Adrenal gland (tissue), 12 donors: ENCODE data around the gene SRSF2. TPM values are rescaled to one million over a fixed set of nuclear protein-coding genes. Genes with fewer than 3 reads are reported as not detected.
"Not testable (repeated sequence)": the region's sequence is repeated elsewhere in the genome, so short reads cannot be mapped to it uniquely, and the experiment has no call there.

Source experiments
- DNase-seq, 7 donors: peaks; one replicate each; pipeline ENCODE4 v3.0.0-alpha.2; 2019 to 2020
- H3K27ac ChIP-seq, 5 donors: fragments of 200-600 bp; sonication (generic) in 4 of 5; 1 replicate in 3 of 5; 2 replicates in 2 of 5; pipeline versions ENCODE4 v1.5.1 to v1.8.0; 2016 to 2020; ENCODE audit warnings: mild to moderate bottlenecking in 1 of 5
- H3K27me3 ChIP-seq: fragments of 200-600 bp; 2 replicates; pipeline ENCODE4 v1.8.0; 2021
- H3K36me3 ChIP-seq, 2 donors: fragments of 200-600 bp; replicated peaks in 1 of 2; 1 replicate in 1 of 2; 2 replicates in 1 of 2; pipeline versions ENCODE4 v1.5.1 to v1.8.0; 2018 to 2022
- H3K4me1 ChIP-seq, 2 donors: fragments of 200-600 bp; replicated peaks in 1 of 2; 1 replicate in 1 of 2; 2 replicates in 1 of 2; pipeline versions ENCODE4 v1.5.1 to v1.8.0; 2018 to 2021
- H3K4me3 ChIP-seq, 4 donors: fragments of 200-600 bp; sonication (generic) in 3 of 4; one replicate each; pipeline ENCODE4 v1.5.1; 2016 to 2018
- H3K9me3 ChIP-seq, 3 donors: fragments of 200-600 bp; sonication (generic) in 1 of 3; replicated peaks in 1 of 3; 1 replicate in 2 of 3; 2 replicates in 1 of 3; pipeline versions ENCODE4 v1.5.1 to v1.8.0; 2016 to 2021
- POLR2A ChIP-seq, 2 donors: fragments of 450-650 bp; IDR thresholded peaks; one replicate each; pipeline ENCODE4 v1.6.1; 2017; ENCODE audit warnings: antibody characterized with exemption in 2 of 2, mild to moderate bottlenecking in 2 of 2, moderate library complexity in 1 of 2
- WGBS, 4 donors: extraction: QIAGEN DNeasy Blood & Tissue Kit in 2 of 4; methylation state at CpG; one replicate each; pipeline versions ENCODE4 v1.1.5 to v1.1.7; 2013 to 2017; 5-methylcytosine and 5-hydroxymethylcytosine counted together
- intact Hi-C, 2 donors: fragments of 100-400 bp; cut with DNase I; formaldehyde crosslinking; loops; one replicate each; pipeline versions ENCODE4 v1.14.1 to v1.15.0; 2022 to 2023
- polyA plus RNA-seq, 3 donors: library from polyadenylated mRNA; stranded (reverse); fragments of 200-250 nt in 2 of 3; fragments of 350-450 nt in 1 of 3; fragmentation: Illumina TruSeq in 1 of 3; extraction: RNeasy Lipid Tissue Mini Kit (QIAGEN cat#74804) in 1 of 3; gene quantifications; one replicate each; pipeline ENCODE4 v1.2.3, GENCODE V29; 2013 to 2014
- total RNA-seq, 9 donors: library from RNA; depleted of rRNA in 4 of 9; stranded (reverse); fragments of >200 nt in 4 of 9; fragments of 120-200 nt in 1 of 9; fragmentation: NEBNext Ultra II Directional in 1 of 9; extraction: Animal tissue kit (Norgen Biotek cat#: 25700) in 1 of 9; gene quantifications; one replicate each; pipeline versions ENCODE4 v1.1.0 to v1.2.4, GENCODE V29; 2013 to 2023
- TF ChIP-seq, protein P1 (sequence below), 6 experiments: fragments of 450-650 bp in 4 of 6; fragments of 200-600 bp in 2 of 6; sonication (generic) in 1 of 6; IDR thresholded peaks; 1 replicate in 5 of 6; 2 replicates in 1 of 6; pipeline versions ENCODE4 v1.5.1 to v1.8.0; 2016 to 2021; ENCODE audit warnings: antibody characterized with exemption in 6 of 6, mild to moderate bottlenecking in 2 of 6, moderate library complexity in 1 of 6
- donor health status: healthy with polysubstance abuse.
- donor health status: Bipolar disorder and iron deficiency.
- donor health status: DM: yes; HTN: yes; CAD: no.
- donor health status: DM: no; HTN: no; CAD: no.
- donor health status: DM: no; HTN: no; CAD: no.
- donor health status: DM: yes; HTN: yes; CAD: no.

The SRSF2 gene
- total and polyA plus RNA-seq, 12 donors: 103 to 269 (median 194) TPM

DNA sequence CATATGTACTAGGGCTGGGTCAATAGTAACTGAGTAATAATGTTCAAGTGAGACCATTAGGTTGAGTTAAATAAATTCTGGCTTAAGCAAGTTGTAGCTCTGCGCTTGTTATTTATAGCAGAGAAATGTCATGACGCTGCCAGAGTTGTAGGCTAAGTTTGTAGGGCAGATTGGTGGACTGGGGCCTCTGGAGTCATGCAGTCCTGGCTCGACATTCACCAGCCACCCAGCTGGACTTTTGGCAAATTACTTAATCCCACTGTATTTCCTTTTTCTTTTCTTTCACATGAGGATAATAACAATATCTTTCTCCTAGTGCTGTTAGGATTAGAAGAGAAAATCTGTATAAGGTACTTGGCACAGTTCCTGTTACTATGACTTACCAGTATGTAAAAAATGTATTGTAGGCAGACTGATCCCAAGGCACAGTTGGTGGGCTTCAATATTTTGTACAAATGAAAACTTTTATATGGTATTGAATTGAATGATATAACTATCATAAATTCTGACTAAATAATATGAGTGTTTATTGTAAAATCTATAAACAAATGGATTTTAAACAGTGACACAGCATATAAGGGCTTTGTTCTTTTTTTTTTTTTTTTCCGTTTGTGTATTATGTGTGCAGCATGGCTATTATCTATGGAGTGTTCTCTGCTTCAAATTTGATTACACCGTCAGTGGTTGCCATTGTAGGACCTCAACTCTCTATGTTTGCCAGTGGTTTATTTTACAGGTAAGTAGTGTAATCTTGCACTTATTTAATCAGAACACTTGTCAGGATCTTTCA lies 3.4 kb upstream of the SRSF2 start:
- intact Hi-C loops: no loop called here
- H3K36me3 ChIP-seq: peaks cover 0 to 42% of the 10 kb centered on the region in 2 donors
- no peaks in the 10 kb centered on the region for H3K27me3 ChIP-seq
- H3K4me1 ChIP-seq: peaks cover 11 to 39% of the 10 kb centered on the region in 2 donors
- TF ChIP-seq, protein P1, sequence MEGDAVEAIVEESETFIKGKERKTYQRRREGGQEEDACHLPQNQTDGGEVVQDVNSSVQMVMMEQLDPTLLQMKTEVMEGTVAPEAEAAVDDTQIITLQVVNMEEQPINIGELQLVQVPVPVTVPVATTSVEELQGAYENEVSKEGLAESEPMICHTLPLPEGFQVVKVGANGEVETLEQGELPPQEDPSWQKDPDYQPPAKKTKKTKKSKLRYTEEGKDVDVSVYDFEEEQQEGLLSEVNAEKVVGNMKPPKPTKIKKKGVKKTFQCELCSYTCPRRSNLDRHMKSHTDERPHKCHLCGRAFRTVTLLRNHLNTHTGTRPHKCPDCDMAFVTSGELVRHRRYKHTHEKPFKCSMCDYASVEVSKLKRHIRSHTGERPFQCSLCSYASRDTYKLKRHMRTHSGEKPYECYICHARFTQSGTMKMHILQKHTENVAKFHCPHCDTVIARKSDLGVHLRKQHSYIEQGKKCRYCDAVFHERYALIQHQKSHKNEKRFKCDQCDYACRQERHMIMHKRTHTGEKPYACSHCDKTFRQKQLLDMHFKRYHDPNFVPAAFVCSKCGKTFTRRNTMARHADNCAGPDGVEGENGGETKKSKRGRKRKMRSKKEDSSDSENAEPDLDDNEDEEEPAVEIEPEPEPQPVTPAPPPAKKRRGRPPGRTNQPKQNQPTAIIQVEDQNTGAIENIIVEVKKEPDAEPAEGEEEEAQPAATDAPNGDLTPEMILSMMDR (IDR thresholded peaks at IDR 0.05): no peak
- no peak for TF ChIP-seq POLR2A (IDR thresholded peaks at IDR 0.05)
- no peak overlapping the region for H3K27ac ChIP-seq
- DNase-seq: peak in 1 of 7 donors; percentile 56
- H3K9me3 ChIP-seq: no peaks in the 10 kb centered on the region
- H3K4me3 ChIP-seq: no peak overlapping the region
- WGBS, 4 donors: 72 to 83% (median 76%) methylated on average over 5 of the region's 5 CpGs

DNA sequence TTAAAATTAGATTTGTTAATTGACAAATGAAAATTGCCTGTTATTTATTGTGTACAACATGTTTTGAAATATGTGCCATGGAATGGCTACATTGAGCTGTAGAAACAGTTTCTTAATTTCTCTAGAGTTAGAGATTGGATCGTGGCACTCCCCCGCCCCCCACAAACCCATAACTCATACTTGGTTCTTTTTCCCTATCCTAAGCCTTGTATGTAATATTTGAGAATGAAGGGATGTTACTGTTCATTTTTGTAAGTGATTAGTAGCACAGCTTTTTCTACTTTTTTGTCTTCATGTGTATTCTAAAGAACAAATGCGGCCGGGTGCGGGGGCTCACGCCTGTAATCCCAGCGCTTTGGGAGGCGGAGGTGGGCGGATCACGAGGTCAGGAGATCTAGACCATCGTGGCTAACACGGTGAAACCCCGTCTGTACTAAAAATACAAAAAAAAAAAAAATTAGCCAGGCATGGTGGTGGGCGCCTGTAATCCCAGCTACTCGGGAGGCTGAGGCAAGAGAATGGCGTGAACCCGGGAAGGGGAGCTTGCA lies 2.5 kb upstream of the SRSF2 start:
- H3K27ac ChIP-seq, DNase-seq, H3K27me3 ChIP-seq, intact Hi-C loops, H3K4me3 ChIP-seq, H3K9me3 ChIP-seq: not testable (repeated sequence)
- peaks cover 18 to 48% of the 10 kb centered on the region in 2 donors for H3K4me1 ChIP-seq
- WGBS, 4 donors: 89 to 93% (median 92%) methylated on average over 17 of the region's 17 CpGs
- H3K36me3 ChIP-seq: peaks cover 0 to 41% of the 10 kb centered on the region in 2 donors

- no peaks in the 10 kb centered on the region for H3K27me3 ChIP-seq
- H3K9me3 ChIP-seq: no peaks in the 10 kb centered on the region
- intact Hi-C loops: no loop called here
- H3K27ac ChIP-seq: peak overlapping the region; percentile 88 to 100 (median 99)
- TF ChIP-seq, protein P1 (IDR thresholded peaks at IDR 0.05): no peak
- no peak for TF ChIP-seq POLR2A (IDR thresholded peaks at IDR 0.05)
- no peak for DNase-seq
- peaks cover 0 to 41% of the 10 kb centered on the region in 2 donors for H3K36me3 ChIP-seq
- H3K4me1 ChIP-seq: peaks cover 27 to 59% of the 10 kb centered on the region in 2 donors
- H3K4me3 ChIP-seq: peak overlapping the region in 3 of 4 donors; percentile 66 to 97 (median 83)
- 1 to 3% (median 3%) methylated on average over 7 of the region's 7 CpGs for WGBS, 4 donors
These were observed 1.3 kb upstream of the SRSF2 start for GRCh38 chr17:76738468-76738850.

GRCh38 chr17:76737676-76738467 lies 741 bp upstream of the SRSF2 start, which contains the start of gene MFSD11:
TSS of gene MFSD11 (plus strand) at chr17:76738119. CDS start at chr17:76738353, 234 bp downstream.
- DNase-seq: peak; percentile 91 to 94 (median 92)
- 0 to 1% (median 0%) methylated on average over 25 to 57 of the region's 57 CpGs for WGBS, 4 donors
- Histone ChIP-seq H3K27me3 (no peaks in the 10 kb centered on the region), H3K27ac (peak within 1 kb of the TSS; percentile 96 to 100 (median 99)), H3K36me3 (peaks cover 0 to 44% of the 10 kb centered on the region in 2 donors), H3K9me3 (no peaks in the 10 kb centered on the region), H3K4me3 (peak within 1 kb of the TSS; percentile 83 to 98 (median 92)), H3K4me1 (peaks cover 32 to 65% of the 10 kb centered on the region in 2 donors)
- intact Hi-C loops: no loop called here
- TF ChIP-seq, protein P1 (IDR thresholded peaks at IDR 0.05): no peak
- peak; percentile 33 to 65 for TF ChIP-seq POLR2A (IDR thresholded peaks at IDR 0.05)
